HL-60/S4 treated with retinoic acid at 250 ng/mL for 4 days and 3 days (cell line): ENCODE results near the gene MTHFD2L.

Experiments
- in situ Hi-C: fragments of 300-500 bp; cut with MboI; formaldehyde crosslinking; loops from 2 replicates; pipeline ENCODE4 v1.7.0; 2022; ENCODE audit warnings: low sequenced_read_pairs

The MTHFD2L gene

DNA sequence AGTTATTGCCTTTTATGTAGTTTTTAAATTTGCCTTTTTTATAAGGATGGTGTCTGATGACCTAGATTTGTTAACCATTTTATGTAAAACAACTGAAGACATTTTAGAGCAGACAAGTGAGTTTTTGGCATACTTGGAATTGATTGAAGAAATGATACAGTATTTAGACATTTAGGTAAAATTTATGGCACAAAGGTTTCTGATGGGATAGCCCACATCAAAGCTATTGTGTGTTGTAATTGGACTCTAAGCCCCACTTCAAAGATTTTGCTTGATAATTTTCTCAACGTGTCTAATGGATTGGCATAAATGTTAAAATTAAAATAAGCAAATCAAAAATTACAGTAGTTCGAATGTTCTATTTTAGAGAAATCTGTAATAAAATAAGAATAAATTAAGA lies 168.0 kb downstream of the MTHFD2L start:
- in situ Hi-C loops, result loop anchor here (25.0 kb wide), 1 partner anchor 336 kb away; no protein-coding TSS in a partner anchor

GRCh38 chr4:74327762-74328161 lies 169.8 kb downstream of the MTHFD2L start:
- in situ Hi-C loops, result loop anchor here (25.0 kb wide), 1 partner anchor 335 kb away; no protein-coding TSS in a partner anchor

DNA sequence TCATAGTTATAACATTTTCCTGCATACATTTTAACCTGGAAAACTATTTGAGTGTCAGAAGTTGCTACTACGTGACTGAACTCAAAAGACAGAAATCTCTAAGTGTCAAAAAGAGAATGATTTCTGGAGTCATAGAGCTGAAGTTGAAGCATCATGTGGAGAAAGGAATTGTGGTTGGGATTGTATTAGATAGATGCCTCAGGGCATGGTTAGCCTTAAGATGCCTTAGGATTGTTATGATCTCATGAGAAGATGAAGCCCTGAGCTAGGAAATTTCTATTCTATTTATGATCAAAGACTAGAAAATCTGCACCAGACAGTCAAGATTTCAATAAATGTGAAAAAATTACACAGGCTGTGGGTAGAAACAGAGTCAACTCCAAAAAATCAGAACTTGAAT lies 170.6 kb downstream of the MTHFD2L start:
- in situ Hi-C loops, result loop anchor here (25.0 kb wide), 1 partner anchor 334 kb away; no protein-coding TSS in a partner anchor

DNA sequence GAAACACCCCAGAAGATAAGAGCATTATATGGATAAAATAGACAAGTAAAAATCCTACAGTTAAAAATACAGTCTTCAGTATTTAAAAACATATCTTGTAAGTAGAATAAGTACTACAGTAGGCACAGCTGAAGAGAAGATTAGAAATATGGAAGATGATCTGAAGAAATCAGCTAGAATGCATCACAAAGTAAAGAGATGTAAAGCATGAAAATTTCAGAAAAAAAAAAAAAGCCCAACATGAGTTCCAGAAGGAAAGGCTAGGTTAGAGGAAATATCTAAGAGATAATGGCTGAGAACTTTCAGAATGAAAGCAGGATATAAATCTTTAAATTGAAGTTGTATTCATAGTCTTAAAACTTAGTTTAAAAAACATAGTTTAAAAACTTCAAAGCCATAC lies 171.4 kb downstream of the MTHFD2L start:
- in situ Hi-C loops, result loop anchor here (25.0 kb wide), 1 partner anchor 333 kb away; no protein-coding TSS in a partner anchor

GRCh38 chr4:74330295-74330750 lies 172.4 kb downstream of the MTHFD2L start:
- in situ Hi-C loops, result loop anchor here (25.0 kb wide), 1 partner anchor 332 kb away; no protein-coding TSS in a partner anchor

- in situ Hi-C loops, result loop anchor here (25.0 kb wide), 1 partner anchor 331 kb away; no protein-coding TSS in a partner anchor
These were observed 173.3 kb downstream of the MTHFD2L start for GRCh38 chr4:74331252-74331651.

- in situ Hi-C loops, result loop anchor here (25.0 kb wide), 1 partner anchor 330 kb away; no protein-coding TSS in a partner anchor
These were observed 174.0 kb downstream of the MTHFD2L start for GRCh38 chr4:74331944-74332343.

DNA sequence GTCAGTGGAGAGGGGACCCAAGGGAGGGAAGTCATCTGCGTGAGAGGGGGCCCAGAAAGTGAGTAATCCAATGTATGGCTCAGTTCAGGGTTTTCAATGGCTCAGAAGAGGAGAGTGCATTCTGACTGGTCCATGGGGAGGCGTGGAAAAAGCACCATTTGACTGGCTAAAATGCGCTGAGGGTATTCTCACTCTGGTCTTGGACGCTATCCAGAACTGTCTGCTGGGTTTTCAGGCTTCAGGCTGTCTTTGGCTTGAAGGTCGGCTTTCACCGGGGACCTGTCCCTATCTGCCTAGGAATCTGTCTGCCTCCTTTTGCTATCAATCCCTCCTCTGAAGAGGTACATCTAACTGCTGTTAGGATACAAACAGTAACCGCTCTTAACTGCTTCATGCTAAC lies 176.7 kb downstream of the MTHFD2L start:
- in situ Hi-C loops, result loop anchor here (25.0 kb wide), 1 partner anchor 328 kb away; no protein-coding TSS in a partner anchor

DNA sequence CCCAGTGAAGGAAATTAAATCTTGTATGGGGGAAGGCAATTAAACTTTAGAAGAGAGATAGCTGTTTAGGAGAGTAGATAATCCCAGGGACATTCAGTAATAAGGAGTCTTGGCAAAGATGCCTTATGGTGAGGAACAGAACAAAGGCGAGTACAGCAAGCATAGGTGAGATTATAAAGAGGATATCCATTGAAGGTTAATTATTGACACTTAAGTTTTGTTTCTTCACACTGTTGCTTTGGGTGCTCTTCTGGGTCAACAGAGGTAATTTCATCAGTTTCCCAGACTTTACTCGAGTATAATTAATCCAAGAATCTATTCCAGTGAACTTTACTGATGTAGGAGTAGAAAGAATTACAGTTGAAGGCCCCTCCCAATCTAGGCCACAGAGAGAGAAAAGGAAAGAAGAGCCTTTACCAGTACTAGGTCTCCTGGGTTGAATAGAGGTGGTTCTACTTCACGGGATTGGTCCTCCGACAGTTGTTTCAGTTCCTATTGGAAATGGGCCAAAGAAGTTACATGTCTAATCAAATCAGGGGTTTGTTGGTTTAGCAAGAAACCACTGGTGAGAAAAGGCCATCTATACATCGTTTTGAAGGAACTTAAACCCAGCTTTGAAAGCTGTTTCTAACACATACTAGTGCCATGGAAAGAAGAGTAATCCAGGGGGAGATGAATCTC lies 177.6 kb downstream of the MTHFD2L start:
- in situ Hi-C loops, result loop anchor here (25.0 kb wide), 1 partner anchor 327 kb away; no protein-coding TSS in a partner anchor

GRCh38 chr4:74338792-74339333 lies 180.9 kb downstream of the MTHFD2L start:
- in situ Hi-C loops, result loop anchor here (25.0 kb wide), 1 partner anchor 323 kb away; no protein-coding TSS in a partner anchor

GRCh38 chr4:74339501-74339900 lies 181.6 kb downstream of the MTHFD2L start:
- in situ Hi-C loops, result loop anchor here (25.0 kb wide), 1 partner anchor 323 kb away; no protein-coding TSS in a partner anchor

- in situ Hi-C loops, result loop anchor here (25.0 kb wide), 1 partner anchor 322 kb away; no protein-coding TSS in a partner anchor
These were observed 182.5 kb downstream of the MTHFD2L start for GRCh38 chr4:74340421-74340820.

DNA sequence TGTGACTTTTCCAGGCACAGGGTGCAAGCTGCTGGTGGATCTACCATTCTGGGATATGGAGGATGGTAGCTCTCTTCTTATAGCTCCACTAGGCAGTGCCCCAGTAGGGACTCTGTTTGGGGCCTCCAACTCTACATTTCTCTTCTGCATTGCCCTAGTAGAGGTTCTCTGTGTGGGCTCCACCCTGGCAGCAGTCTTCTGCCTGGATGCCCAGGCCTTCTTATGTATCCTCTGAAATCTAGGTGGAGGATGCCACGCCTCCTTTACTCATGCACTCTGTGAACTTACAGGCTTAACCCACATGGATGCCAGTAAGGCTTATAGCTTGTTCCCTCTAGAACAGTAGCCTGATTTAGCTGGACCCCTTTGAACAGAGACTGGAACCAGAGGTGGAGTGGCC lies 186.1 kb downstream of the MTHFD2L start:
- in situ Hi-C loops, result loop anchor here (25.0 kb wide), 1 partner anchor 318 kb away; no protein-coding TSS in a partner anchor
